GM12891 (cell line): Measurements from ENCODE around the gene JPH4.

Experiments
- PAX5 ChIP-seq: IDR thresholded peaks from 2 replicates; pipeline ENCODE4 v1.6.1; 2011; ENCODE audit warnings: low read length, moderate library complexity, mild to moderate bottlenecking; ENCODE audit not compliant: insufficient read depth, severe bottlenecking
- POLR2A ChIP-seq: IDR thresholded peaks from 2 replicates; pipeline ENCODE4 v1.6.1; 2011; ENCODE audit warnings: low read depth, low read length, control low read depth
- POLR2AphosphoS5 ChIP-seq: IDR thresholded peaks from 2 replicates; pipeline ENCODE4 v1.6.1; 2011; ENCODE audit warnings: low read depth, low read length, control low read depth
- POU2F2 ChIP-seq: IDR thresholded peaks from 2 replicates; pipeline ENCODE4 v1.6.1; 2011; ENCODE audit warnings: low read depth, mild to moderate bottlenecking, control low read depth, low read length, moderate library complexity
- SPI1 ChIP-seq: IDR thresholded peaks from 2 replicates; pipeline ENCODE4 v1.6.1; 2011; ENCODE audit warnings: low read depth, low read length, control low read depth
- TAF1 ChIP-seq: IDR thresholded peaks from 2 replicates; pipeline ENCODE4 v1.6.1; 2011; ENCODE audit warnings: low read depth, low read length, control low read depth

DNA sequence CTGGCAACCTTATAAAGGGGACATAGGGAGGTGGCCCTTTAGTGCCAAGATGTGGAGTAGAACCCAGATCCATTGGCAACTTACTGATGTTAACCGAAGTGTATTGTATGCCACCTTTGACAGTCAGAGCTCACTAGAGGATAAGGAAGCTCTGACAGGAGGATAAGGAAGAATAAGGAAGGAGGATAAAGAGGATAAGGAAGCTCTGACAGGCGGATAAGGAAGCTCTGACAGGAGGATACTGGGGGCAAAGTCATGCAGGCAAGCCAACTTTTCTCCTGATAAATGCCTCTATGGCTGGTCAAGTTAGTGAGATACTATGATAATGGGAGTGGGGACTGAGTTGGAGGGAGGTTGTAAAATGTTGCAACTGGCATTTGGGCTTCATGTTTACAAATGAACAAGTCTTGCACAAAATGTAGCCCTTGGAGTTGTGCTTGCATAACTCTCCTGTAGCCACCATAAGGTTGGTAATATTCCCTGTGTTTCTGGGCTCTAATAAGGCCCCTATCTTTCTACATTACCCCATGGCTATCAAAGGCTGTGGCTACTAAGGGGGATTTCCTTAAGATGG is 39.9 kb upstream of the JPH4 start:
- TF ChIP-seq POLR2A, result no peak
- TF ChIP-seq POLR2AphosphoS5, result no peak
- TF ChIP-seq TAF1, result no peak
- no peak for TF ChIP-seq SPI1
- TF ChIP-seq PAX5, result no peak
- no peak for TF ChIP-seq POU2F2
